Hepatocyte (in vitro differentiated cells): ENCODE measurements around the gene CBLB. TPM values are rescaled to one million over a fixed set of nuclear protein-coding genes. Genes with fewer than 3 reads are reported as not detected.

Source experiments
- DNase-seq: peaks from one replicate; pipeline ENCODE4 v3.0.0-alpha.2; 2016; ENCODE audit warnings: low spot score
- H2AFZ ChIP-seq: fragments of 200-600 bp; sonication (generic); 2 replicates; pipeline ENCODE4 v1.6.0; 2016; ENCODE audit warnings: antibody characterized with exemption, mild to moderate bottlenecking
- H3K27ac ChIP-seq: fragments of 200-600 bp; sonication (generic); 2 replicates; pipeline ENCODE4 v1.5.1; 2016; ENCODE audit warnings: mild to moderate bottlenecking
- H3K27me3 ChIP-seq: fragments of 200-600 bp; sonication (generic); 2 replicates; pipeline ENCODE4 v1.6.1; 2016
- H3K36me3 ChIP-seq: fragments of 200-600 bp; sonication (generic); replicated peaks from 2 replicates; pipeline ENCODE4 v1.5.1; 2016; ENCODE audit warnings: low read depth; ENCODE audit not compliant: insufficient read depth
- H3K4me1 ChIP-seq: fragments of 200-600 bp; sonication (generic); 2 replicates; pipeline ENCODE4 v1.5.1; 2016; ENCODE audit warnings: mild to moderate bottlenecking, moderate library complexity; ENCODE audit not compliant: insufficient read depth
- H3K4me2 ChIP-seq: fragments of 200-600 bp; sonication (generic); 2 replicates; pipeline ENCODE4 v1.6.0; 2016
- H3K4me3 ChIP-seq: fragments of 200-600 bp; sonication (generic); 2 replicates; pipeline ENCODE4 v1.5.1; 2016; ENCODE audit warnings: mild to moderate bottlenecking
- H3K79me2 ChIP-seq: fragments of 200-600 bp; sonication (generic); 2 replicates; pipeline ENCODE4 v1.6.0; 2017; ENCODE audit warnings: mild to moderate bottlenecking
- H3K9me2 ChIP-seq: fragments of 200-600 bp; sonication (generic); replicated peaks from 2 replicates; pipeline ENCODE4 v1.6.0; 2017; ENCODE audit warnings: mild to moderate bottlenecking; ENCODE audit not compliant: insufficient read depth
- H3K9me3 ChIP-seq: fragments of 200-600 bp; sonication (generic); 2 replicates; pipeline ENCODE4 v1.5.1; 2016; ENCODE audit warnings: low read depth, mild to moderate bottlenecking
- H4K20me1 ChIP-seq: fragments of 200-600 bp; sonication (generic); 2 replicates; pipeline ENCODE4 v1.6.0; 2016; ENCODE audit warnings: mild to moderate bottlenecking; ENCODE audit not compliant: insufficient read depth, poor library complexity, severe bottlenecking
- EZH2 ChIP-seq: fragments of 200-600 bp; sonication (generic); IDR thresholded peaks from 2 replicates; pipeline ENCODE4 v1.6.1; 2016; ENCODE audit warnings: antibody characterized with exemption, mild to moderate bottlenecking, borderline replicate concordance
- EZH2phosphoT487 ChIP-seq: fragments of 200-600 bp; sonication (generic); IDR thresholded peaks from one replicate; pipeline ENCODE4 v1.6.1; 2018; ENCODE audit warnings: antibody characterized with exemption, mild to moderate bottlenecking, low read depth, moderate library complexity; ENCODE audit not compliant: unreplicated experiment, severe bottlenecking
- WGBS: methylation state at CpG from one replicate; pipeline ENCODE4 v1.1.6; 2016; ENCODE audit warnings: low lambda C conversion rate; ENCODE audit errors: missing lambda C conversion rate; 5-methylcytosine and 5-hydroxymethylcytosine counted together
- polyA plus RNA-seq: library from polyadenylated mRNA; unstranded; fragments of >200 nt; fragmentation: Nextera tagmentation; extraction: Ambion mirVana; gene quantifications from 2 replicates; pipeline ENCODE4 v1.2.1, GENCODE V29; 2016
- total RNA-seq: library from RNA; depleted of rRNA; stranded (reverse); fragments of >200 nt; gene quantifications from 2 replicates; pipeline ENCODE4 v1.2.3, GENCODE V29; 2014
- TF ChIP-seq, protein P1 (sequence below): fragments of 200-600 bp; sonication (generic); IDR thresholded peaks from 2 replicates; pipeline ENCODE4 v1.5.1; 2016; ENCODE audit warnings: antibody characterized with exemption, mild to moderate bottlenecking; ENCODE audit not compliant: poor library complexity

Gene CBLB
- total and polyA plus RNA-seq, 2 experiments from 2014 or later = 22.6 to 56.0 TPM

DNA sequence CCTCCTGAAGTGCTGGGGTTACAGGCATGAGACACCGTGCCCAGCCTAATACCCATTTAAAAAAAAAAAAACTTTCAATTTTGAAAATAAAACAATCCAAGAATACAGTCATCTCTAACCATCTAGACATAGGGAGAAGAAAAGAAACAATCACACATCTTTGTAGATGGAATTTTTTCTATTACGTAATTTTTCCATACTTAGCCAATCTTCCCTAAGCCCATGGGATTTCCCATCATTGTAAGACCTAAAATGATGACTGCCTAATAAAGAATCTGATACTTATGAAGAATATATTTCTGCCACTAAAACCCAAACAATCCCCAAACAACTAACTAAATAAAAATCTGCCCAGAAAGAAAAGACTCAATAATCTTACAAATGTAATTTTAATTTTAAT, 88.7 kb downstream of the CBLB start:
- no peak for DNase-seq
- no peak overlapping the region for H3K4me2 ChIP-seq
- H3K9me2 ChIP-seq = no peaks in the 10 kb centered on the region
- no peaks in the 10 kb centered on the region for H3K36me3 ChIP-seq
- no peak overlapping the region for H3K4me3 ChIP-seq
- no peaks in the 10 kb centered on the region for H3K27me3 ChIP-seq
- WGBS = 100% methylated on average over 2 of the region's 2 CpGs
- no peaks in the 10 kb centered on the region for H3K9me3 ChIP-seq
- H3K4me1 ChIP-seq = no peaks in the 10 kb centered on the region
- TF ChIP-seq, protein P1, sequence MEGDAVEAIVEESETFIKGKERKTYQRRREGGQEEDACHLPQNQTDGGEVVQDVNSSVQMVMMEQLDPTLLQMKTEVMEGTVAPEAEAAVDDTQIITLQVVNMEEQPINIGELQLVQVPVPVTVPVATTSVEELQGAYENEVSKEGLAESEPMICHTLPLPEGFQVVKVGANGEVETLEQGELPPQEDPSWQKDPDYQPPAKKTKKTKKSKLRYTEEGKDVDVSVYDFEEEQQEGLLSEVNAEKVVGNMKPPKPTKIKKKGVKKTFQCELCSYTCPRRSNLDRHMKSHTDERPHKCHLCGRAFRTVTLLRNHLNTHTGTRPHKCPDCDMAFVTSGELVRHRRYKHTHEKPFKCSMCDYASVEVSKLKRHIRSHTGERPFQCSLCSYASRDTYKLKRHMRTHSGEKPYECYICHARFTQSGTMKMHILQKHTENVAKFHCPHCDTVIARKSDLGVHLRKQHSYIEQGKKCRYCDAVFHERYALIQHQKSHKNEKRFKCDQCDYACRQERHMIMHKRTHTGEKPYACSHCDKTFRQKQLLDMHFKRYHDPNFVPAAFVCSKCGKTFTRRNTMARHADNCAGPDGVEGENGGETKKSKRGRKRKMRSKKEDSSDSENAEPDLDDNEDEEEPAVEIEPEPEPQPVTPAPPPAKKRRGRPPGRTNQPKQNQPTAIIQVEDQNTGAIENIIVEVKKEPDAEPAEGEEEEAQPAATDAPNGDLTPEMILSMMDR = no peak
- TF ChIP-seq EZH2phosphoT487 (no peak), EZH2 (no peak)
- no peak overlapping the region for H3K27ac ChIP-seq
- peaks cover 2% of the 10 kb centered on the region for H4K20me1 ChIP-seq
- peaks cover 44% of the 10 kb centered on the region for H3K79me2 ChIP-seq
- no peak overlapping the region for H2AFZ ChIP-seq

DNA sequence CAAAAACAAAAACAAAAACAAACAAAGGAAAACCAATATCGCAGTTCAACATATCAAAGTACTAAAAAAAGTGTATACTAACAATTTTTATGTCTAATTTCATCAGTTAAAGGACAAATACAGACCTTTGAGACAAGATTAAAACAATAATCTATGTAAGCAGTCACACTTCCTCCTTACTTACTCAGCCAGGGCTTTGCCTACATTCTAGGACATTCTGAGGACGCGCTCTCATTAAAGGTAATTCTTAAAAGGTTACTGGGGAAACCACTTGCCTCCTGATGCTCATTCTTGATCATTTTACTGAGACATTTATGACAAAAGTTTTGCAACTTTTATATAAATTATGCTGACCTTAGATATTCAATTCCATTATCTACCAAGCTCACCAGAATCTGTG, 93.4 kb downstream of the CBLB start:
- WGBS = 62% methylated on average over 3 of the region's 3 CpGs

DNA sequence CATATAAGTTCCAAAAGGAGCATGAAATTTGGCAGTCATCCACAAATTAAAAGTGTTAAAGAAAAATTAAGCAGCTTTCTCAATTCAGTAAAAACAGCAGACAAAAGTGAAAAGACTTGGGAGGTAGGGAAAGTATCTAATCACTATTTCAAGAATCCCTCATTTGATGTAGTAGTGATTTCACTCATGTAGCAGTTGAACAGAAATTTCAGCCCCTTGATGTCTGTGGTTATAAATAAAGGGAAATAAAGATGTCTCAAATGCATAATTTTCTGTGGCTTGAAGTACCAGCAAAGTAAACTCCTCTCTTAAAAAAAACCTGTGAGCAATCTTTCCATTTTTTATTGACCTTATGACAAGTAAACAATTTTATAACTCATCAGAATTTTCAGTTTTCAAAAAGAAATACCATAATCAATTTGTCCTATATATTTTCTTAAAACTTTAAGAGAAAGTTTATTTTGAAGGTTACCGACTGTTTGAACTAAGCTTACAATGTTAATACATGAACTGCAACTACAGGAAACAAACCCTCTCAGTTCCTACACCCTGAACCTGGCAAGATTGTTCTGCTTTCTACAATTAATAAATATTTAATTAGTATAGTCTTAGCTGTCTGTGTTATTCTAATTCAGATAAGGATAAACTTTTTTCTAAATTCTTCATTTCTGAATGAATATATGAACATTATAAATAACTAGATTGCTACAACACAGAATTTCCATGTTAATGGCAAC, 94.2 kb downstream of the CBLB start:
- Histone ChIP-seq H3K9me2 (no peaks in the 10 kb centered on the region), H4K20me1 (peaks cover 8% of the 10 kb centered on the region), H3K27ac (no peak overlapping the region), H2AFZ (no peak overlapping the region), H3K4me1 (no peaks in the 10 kb centered on the region), H3K4me3 (no peak overlapping the region), H3K36me3 (no peaks in the 10 kb centered on the region), H3K27me3 (no peaks in the 10 kb centered on the region), H3K79me2 (peaks cover 62% of the 10 kb centered on the region), H3K9me3 (no peaks in the 10 kb centered on the region), H3K4me2 (no peak overlapping the region)
- WGBS = 93% methylated on average over 1 of the region's 1 CpG
- TF ChIP-seq EZH2 (no peak), EZH2phosphoT487 (no peak)
- TF ChIP-seq, protein P1 = no peak
- DNase-seq = no peak

More for the DNA sequence above, 93.4 kb downstream of the CBLB start:
- H2AFZ ChIP-seq = no peak overlapping the region
- DNase-seq = no peak
- H3K27ac ChIP-seq = no peak overlapping the region
- H3K9me2 ChIP-seq = no peaks in the 10 kb centered on the region
- no peak overlapping the region for H3K4me2 ChIP-seq
- no peaks in the 10 kb centered on the region for H3K27me3 ChIP-seq
- no peak overlapping the region for H3K4me3 ChIP-seq
- peaks cover 8% of the 10 kb centered on the region for H4K20me1 ChIP-seq
- H3K9me3 ChIP-seq = no peaks in the 10 kb centered on the region
- no peak for TF ChIP-seq EZH2phosphoT487
- TF ChIP-seq, protein P1 = no peak
- TF ChIP-seq EZH2 = no peak
- H3K36me3 ChIP-seq = no peaks in the 10 kb centered on the region
- H3K4me1 ChIP-seq = no peaks in the 10 kb centered on the region
- peaks cover 59% of the 10 kb centered on the region for H3K79me2 ChIP-seq

DNA sequence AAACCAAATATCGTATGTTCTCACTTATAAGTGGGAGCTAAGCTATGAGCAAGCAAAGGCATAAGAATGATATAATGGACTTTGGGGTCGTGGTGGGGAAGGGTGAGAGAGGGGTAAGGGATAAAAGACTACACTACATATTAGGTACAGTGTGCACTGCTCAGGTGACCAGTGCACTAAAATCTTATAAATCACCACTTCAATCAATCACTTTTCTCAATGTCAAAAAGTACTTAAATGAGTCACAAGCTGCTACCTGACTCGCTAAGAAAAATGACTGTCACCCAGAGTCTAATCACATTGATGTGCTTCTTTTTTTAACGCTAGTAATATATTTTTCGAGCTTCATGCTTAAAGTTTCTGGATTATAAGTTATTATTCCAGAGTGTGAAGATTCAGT, 95.5 kb downstream of the CBLB start:
- no peaks in the 10 kb centered on the region for H3K4me1 ChIP-seq
- no peaks in the 10 kb centered on the region for H3K27me3 ChIP-seq
- no peaks in the 10 kb centered on the region for H3K9me2 ChIP-seq
- no peaks in the 10 kb centered on the region for H3K9me3 ChIP-seq
- H2AFZ ChIP-seq = no peak overlapping the region
- no peak for DNase-seq
- H3K4me2 ChIP-seq = no peak overlapping the region
- H3K4me3 ChIP-seq = no peak overlapping the region
- peaks cover 8% of the 10 kb centered on the region for H4K20me1 ChIP-seq
- no peak overlapping the region for H3K27ac ChIP-seq
- TF ChIP-seq EZH2 (no peak), EZH2phosphoT487 (no peak)
- TF ChIP-seq, protein P1 = no peak
- WGBS = 97% methylated on average over 5 of the region's 5 CpGs
- no peaks in the 10 kb centered on the region for H3K36me3 ChIP-seq
- peaks cover 59% of the 10 kb centered on the region for H3K79me2 ChIP-seq
